HepG2 (cell line): Measurements from ENCODE around the gene SLC29A1. TPM values are rescaled to one million over a fixed set of nuclear protein-coding genes. Genes with fewer than 3 reads are reported as not detected.

ENCODE experiments used
- AGO2 ChIP-seq: fragments of 200-400 bp; formaldehyde crosslinking; optimal IDR thresholded peaks from 2 replicates; pipeline ENCODE3; 2017; ENCODE audit warnings: mild to moderate bottlenecking, low read depth, low read length, moderate library complexity
- HINFP ChIP-seq: sonication (generic); formaldehyde crosslinking; IDR thresholded peaks from 2 replicates; pipeline ENCODE4 v1.4.0; 2020; ENCODE audit warnings: low read depth, mild to moderate bottlenecking, missing genetic modification reagents
- HOXA7 ChIP-seq: sonication (generic); formaldehyde crosslinking; IDR thresholded peaks from 2 replicates; pipeline ENCODE4 v1.8.1; 2022; ENCODE audit warnings: mild to moderate bottlenecking, missing genetic modification reagents, moderate library complexity
- HOXD1 ChIP-seq: sonication (generic); formaldehyde crosslinking; IDR thresholded peaks from 2 replicates; pipeline ENCODE4 v1.5.0; 2020; ENCODE audit warnings: missing genetic modification reagents
- IKZF1 ChIP-seq: fragments of 450-650 bp; IDR thresholded peaks from 2 replicates; pipeline ENCODE4 v1.7.1; 2016
- MAZ ChIP-seq, 2 experiments: sonication (generic) in 1 of 2; formaldehyde crosslinking in 1 of 2; IDR thresholded peaks; 2 replicates each; pipeline versions ENCODE4 v1.5.0 to v1.6.1; 2012 to 2020; ENCODE audit warnings: low read depth in 2 of 2, mild to moderate bottlenecking in 2 of 2, borderline replicate concordance in 1 of 2, improper control_type of control experiment in 1 of 2, low read length in 1 of 2, missing genetic modification reagents in 1 of 2, moderate library complexity in 1 of 2
- MLXIP ChIP-seq: sonication (generic); formaldehyde crosslinking; IDR thresholded peaks from 2 replicates; pipeline ENCODE4 v1.9.0; 2021; ENCODE audit warnings: missing genetic modification reagents, borderline replicate concordance
- NCOA1 ChIP-seq: sonication (generic); formaldehyde crosslinking; IDR thresholded peaks from 2 replicates; pipeline ENCODE4 v1.9.0; 2021; ENCODE audit warnings: missing genetic modification reagents
- NPAS2 ChIP-seq: sonication (generic); formaldehyde crosslinking; IDR thresholded peaks from 2 replicates; pipeline ENCODE4 v1.8.0; 2022; ENCODE audit warnings: mild to moderate bottlenecking, missing genetic modification reagents, borderline replicate concordance
- PRPF4 ChIP-seq: fragments of 200-400 bp; formaldehyde crosslinking; IDR thresholded peaks from 2 replicates; pipeline ENCODE4 v1.6.1; 2016; ENCODE audit warnings: low read length, low read depth; ENCODE audit not compliant: poor library complexity, severe bottlenecking
- RAD51 ChIP-seq: fragments of 450-650 bp; IDR thresholded peaks from 2 replicates; pipeline ENCODE4 v1.6.1; 2016; ENCODE audit warnings: borderline replicate concordance
- RNF219 ChIP-seq: sonication (generic); formaldehyde crosslinking; IDR thresholded peaks from 2 replicates; pipeline ENCODE4 v1.5.0; 2020; ENCODE audit warnings: mild to moderate bottlenecking, missing genetic modification reagents
- TEAD3 ChIP-seq: optimal IDR thresholded peaks from 2 replicates; pipeline ENCODE3; 2016; ENCODE audit warnings: borderline replicate concordance
- ZIK1 ChIP-seq: sonication (generic); formaldehyde crosslinking; IDR thresholded peaks from 2 replicates; pipeline ENCODE4 v1.5.0; 2020; ENCODE audit warnings: mild to moderate bottlenecking, low read depth, missing genetic modification reagents, borderline replicate concordance
- ZNF17 ChIP-seq: sonication (generic); formaldehyde crosslinking; IDR thresholded peaks from 2 replicates; pipeline ENCODE4 v1.5.0; 2020; ENCODE audit warnings: mild to moderate bottlenecking, missing genetic modification reagents
- ZNF276 ChIP-seq: sonication (generic); formaldehyde crosslinking; IDR thresholded peaks from 2 replicates; pipeline ENCODE4 v1.4.0; 2020; ENCODE audit warnings: mild to moderate bottlenecking, low read depth, missing genetic modification reagents
- ZNF713 ChIP-seq: sonication (generic); formaldehyde crosslinking; IDR thresholded peaks from 2 replicates; pipeline ENCODE4 v1.4.0; 2020; ENCODE audit warnings: mild to moderate bottlenecking, missing genetic modification reagents
- ZNF749 ChIP-seq: sonication (generic); formaldehyde crosslinking; IDR thresholded peaks from 2 replicates; pipeline ENCODE4 v1.8.0; 2022; ENCODE audit warnings: mild to moderate bottlenecking, missing genetic modification reagents, moderate library complexity, borderline replicate concordance
- polyA plus RNA-seq, 8 experiments: library from polyadenylated mRNA; depleted of rRNA in 3 of 8; stranded (reverse) in 7 of 8; unstranded in 1 of 8; fragments of >200 nt; fragmentation: Illumina TruSeq in 4 of 8; extraction: Trizol in 4 of 8; gene quantifications; 2 replicates each; pipeline versions ENCODE4 v1.2.1 to v1.2.3, GENCODE V29; 2011 to 2016; ENCODE audit warnings: low read depth in 4 of 8, missing spikeins in 1 of 8, mixed read lengths in 1 of 8; ENCODE audit not compliant: insufficient read depth in 1 of 8
- total RNA-seq, 5 experiments: library from RNA; depleted of rRNA; stranded (reverse); fragments of >200 nt; fragmentation: Illumina TruSeq; extraction: Trizol; gene quantifications; 2 replicates each; pipeline ENCODE4 v1.2.3, GENCODE V29; 2016; ENCODE audit warnings: low read depth in 1 of 5

The SLC29A1 gene
- total and polyA plus RNA-seq, 2 of the 13 experiments (the other 11 are each of a cell fraction or from before 2014, with no cell fraction given) = 43.2 to 106 TPM

DNA sequence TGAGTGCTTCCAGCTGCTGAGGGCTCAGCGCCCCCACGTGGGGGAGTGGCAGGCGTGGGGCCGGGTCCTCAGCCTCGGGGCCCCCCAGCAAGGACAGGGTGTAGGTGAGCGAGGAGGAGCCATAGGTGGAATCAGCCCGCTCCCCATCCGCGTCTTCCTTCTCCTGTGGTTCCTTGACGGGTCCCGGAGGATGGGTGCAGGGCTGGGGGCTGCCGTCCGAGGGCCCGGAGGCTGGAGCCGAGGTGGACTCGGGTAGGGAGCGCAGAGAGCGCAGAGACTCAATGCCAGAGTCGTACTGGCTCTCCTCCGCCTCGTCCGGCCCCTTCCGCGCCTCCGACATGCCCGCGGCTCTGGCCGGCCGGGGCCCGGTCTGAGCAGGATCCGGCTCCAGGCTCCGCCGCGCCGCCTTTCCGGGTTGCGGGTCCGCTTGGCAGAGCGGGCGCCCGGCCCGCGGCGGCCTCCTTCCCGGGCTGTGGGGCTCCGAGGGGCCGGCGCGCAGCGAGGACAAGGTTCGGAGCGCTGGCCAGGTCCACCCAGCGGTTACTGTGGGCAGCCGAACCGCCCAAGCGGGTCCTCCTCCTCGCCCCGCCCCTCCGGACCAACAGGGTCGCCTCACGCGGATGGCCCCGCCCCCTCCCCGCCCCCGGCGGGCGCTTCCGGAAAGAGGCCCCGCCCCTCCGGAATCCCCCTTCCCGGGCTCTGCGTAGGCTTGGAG lies 41.8 kb downstream of the SLC29A1 start, which contains the start of gene NFKBIE (continued):
- no peak for TF ChIP-seq PRPF4
- no peak for TF ChIP-seq RAD51
- TF ChIP-seq NCOA1 = no peak
- peak; percentile 83 for TF ChIP-seq AGO2
- TF ChIP-seq IKZF1 = no peak
- TF ChIP-seq NPAS2 (CRISPR knock-in tag) = no peak
- TF ChIP-seq ZNF713 (CRISPR knock-in tag) = 0 out of 2 replicates have a peak, but pooled peaks have one; percentile 44
- no peak for TF ChIP-seq RNF219 (CRISPR knock-in tag)
- no peak for TF ChIP-seq ZNF17 (CRISPR knock-in tag)
- peak; percentile 46; the same call in 1 of the 2 replicates for TF ChIP-seq ZIK1
- peak; percentile 24; the same call in 1 of the 2 replicates for TF ChIP-seq ZNF749
- TF ChIP-seq HINFP (CRISPR knock-in tag) = no peak
- no peak for TF ChIP-seq HOXA7 (CRISPR knock-in tag)
- peak; percentile 47; the same call in 1 of the 2 replicates for TF ChIP-seq ZNF276 (CRISPR knock-in tag)
- peak; percentile 59 for TF ChIP-seq TEAD3
- TF ChIP-seq MLXIP (CRISPR knock-in tag) = no peak
- no peak for TF ChIP-seq HOXD1
- peak; percentile 81 for TF ChIP-seq MAZ (IDR thresholded peaks at IDR 0.05; ENCODE audit: borderline replicate concordance, low read depth, low read length)
- TF ChIP-seq MAZ (CRISPR knock-in tag; IDR thresholded peaks at IDR 0.05; ENCODE audit: low read depth) = peak; percentile 63; the same call in 1 of the 2 replicates
